Fibroblast of skin of abdomen (primary cell): Measurements from ENCODE around the gene GPR183.
A peak's percentile ranks its signal among the peaks of the same experiment; 100 is the strongest.
"Not testable (repeated sequence)": the region's sequence is repeated elsewhere in the genome, so short reads cannot be mapped to it uniquely, and the experiment has no call there.

Source experiments
- DNase-seq: peaks from one replicate; pipeline ENCODE4 v3.0.0-alpha.2; 2013

Gene GPR183

DNA sequence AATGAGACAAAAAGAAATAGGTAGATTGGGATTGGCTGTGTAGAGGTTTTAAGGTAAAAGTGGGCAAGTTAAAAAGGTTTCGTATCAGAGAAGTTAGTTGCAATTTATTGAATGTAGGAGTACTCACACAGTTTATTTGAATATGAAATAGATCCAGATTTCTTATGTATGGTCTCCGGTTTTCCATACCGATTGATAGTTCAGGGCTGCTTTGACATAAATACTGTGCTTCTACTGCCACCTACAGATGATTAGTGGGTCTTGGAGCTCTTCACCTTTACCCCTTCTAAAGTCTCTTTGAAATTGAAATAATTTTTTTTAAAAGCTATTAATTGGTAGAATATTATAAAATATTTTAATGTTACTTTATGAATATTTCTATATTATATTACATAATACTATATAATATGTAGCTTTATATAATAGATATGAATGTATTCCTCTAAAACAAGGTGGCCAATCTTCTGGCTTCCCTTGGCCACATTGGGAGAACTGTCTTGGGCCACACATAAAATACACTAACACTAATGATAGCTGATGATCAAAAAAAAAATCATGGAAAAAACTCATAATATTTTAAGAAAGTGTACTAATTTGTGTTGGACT, 41.3 kb downstream of the GPR183 start:
- peak; percentile 55 for DNase-seq

DNA sequence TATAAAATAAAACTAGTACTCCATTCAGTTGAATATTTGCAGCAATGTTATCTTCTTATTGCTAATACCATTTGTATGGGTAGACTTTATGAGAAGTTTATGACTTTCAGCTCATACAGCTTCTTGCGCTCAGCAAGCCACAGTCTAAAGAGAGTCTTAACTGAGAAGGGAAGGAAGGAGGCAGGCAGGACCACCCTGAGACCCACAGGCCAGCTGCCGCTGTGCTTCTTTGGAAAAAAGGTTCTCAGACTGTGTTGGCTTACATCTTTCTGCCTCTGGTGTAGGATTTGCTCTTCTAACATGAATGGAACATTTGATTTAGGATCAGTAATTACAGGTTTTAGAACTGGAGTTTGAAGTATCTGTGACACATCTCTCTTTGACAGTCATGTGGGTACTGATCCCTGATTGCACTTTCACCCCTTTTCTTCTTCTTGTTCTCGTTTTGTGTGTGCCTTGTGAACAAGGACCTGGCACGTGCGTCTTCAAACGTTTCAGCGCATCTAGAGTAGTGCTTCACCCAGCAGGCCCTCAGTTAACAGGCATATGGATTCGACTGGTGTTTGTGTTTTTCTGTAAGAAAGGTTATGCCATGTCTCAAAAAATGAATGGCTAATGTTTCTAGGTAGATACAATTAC, 41.9 kb downstream of the GPR183 start:
- DNase-seq: no peak

DNA sequence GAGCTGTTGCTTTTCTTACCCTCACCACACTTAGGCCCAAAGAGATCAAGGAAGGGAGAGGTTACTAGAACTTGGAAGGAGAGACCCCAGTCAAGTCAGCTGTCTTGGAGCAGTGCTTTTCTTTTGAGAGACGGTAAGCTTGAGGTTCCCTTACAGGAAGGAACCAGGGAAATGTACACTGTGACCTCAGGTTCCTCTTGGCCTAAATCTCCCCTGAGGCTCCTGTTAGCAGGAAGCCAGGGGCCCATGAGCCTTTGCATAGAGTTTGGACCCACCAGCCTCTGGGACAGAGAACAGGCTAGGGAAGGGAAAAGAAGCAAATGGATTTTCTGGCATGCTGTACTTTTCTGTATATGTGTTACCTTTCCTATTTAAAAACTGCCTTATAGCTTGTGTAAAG, 43.1 kb downstream of the GPR183 start:
- DNase-seq: no peak

DNA sequence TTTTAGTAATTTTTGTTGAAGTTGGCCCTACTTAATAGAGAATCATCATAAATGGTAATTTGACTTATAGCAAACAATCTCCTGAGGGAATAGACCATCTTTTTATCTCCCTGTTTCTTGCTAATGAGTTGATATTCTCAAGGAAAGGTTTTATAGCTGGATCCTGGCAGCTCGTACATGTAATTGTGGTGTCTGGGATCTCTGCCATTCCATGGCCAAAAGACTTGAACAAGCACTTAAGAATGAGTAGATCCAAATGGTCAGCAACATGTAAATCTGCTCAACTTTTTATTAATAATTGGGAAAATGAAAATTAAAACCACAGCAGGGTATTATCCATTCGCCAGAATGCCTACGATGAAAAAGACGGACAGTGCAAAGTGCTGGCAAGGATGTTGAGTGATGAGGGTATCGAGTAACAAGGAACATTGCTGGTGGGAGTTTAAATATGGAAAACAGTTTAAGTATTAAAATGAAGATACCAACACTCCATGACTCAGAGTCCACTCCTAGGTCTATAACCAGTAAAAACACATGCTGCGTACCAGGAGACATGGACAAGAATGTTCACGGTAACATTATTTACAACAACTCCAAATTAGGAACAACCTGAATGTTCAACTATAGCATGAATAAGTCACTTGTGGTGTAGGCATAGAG, 43.9 kb downstream of the GPR183 start:
- no peak for DNase-seq

DNA sequence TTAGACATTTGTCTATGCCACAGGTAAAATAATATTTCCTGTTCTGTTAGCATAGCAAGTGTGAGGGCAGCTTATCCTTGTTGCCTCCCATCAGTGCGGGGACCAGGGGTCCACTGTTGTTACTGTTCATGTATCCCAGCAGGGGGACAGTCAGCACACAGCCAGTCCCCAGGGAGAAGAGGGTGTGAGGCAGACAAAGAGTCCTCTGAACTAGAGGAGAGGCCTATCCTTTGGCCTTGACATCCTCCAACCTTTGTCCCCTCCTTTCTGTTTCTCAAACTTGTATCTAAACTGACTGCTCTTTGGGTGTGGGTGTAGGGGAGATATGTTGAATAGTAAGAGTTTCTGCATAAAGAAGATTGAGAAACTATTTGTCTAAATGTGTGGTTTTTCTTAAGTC, 46.1 kb downstream of the GPR183 start:
- no peak for DNase-seq

DNA sequence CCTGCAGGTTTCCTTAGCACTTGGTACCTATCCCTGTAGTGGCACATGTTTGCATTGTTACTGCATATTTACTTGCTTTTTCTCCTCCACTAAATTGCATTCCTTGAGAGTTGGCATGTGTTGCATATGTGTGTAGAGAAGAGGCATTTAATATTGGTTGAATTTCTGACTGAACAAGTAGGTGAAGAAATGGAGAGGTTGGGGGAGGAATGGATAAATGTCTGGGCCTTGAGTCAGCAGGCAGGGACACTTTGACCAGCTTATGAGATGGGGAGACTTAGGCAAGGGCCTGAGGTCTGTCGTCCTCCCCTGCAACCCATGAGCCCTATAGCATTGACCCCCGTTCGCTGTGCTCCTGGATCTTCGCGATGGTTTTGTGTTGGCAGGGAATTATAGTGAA, 47.0 kb downstream of the GPR183 start:
- no peak for DNase-seq

DNA sequence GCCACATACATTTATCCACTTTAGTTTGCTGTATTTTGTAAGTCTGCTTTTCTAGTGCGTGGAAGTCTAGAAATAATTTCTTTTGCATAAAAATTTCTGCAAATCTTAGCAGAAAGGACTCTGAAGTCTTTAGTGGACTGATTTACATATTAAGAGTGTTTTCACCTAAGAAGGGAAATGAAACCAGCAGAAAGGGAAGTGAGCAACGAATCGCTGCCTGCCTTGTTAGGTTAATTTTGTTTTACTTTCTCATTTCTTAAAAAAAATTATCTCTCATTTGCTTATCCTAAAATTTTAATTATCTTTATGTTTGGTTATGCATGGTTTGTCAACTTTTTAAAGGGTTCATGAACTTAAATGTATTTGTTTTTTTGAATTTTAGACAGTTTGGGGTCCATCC, 48.3 kb downstream of the GPR183 start:
- no peak for DNase-seq

DNA sequence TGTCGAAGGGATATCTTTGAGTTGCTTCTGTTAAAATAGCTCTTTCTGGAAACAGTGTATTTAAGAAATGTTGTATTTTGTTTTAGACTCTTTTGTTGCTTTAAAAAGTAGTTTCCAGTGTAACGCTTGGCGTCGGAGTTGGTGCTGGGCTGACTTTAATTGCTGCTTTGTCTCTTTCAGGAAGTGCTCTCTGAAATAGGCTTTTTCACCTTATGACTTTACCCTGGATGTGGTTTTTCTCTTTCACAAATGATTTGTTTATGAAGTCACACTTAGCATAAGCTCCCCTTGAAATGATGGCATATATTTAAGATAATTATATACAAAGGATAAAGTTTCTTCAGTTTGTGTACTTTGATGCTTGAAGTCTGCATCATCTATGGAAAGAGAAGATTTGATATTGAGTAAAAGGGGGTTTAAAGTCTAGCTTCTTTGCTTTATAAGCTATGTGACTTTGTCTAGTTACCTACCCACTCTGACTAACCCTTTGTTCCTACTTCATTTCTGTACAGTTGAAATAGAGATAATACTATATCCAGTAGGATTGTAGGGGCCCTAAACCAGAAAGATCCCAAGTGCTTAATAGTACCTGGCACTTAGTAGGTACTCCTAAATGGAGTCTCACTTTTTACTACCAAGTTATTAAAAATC, 48.9 kb downstream of the GPR183 start, which contains the start of gene GPR18:
Gene GPR18, minus strand, starts transcription at position 170 of the 651 bp plus-strand sequence. CDS start 2,507 bp downstream, outside the sequence.
- DNase-seq: no peak

DNA sequence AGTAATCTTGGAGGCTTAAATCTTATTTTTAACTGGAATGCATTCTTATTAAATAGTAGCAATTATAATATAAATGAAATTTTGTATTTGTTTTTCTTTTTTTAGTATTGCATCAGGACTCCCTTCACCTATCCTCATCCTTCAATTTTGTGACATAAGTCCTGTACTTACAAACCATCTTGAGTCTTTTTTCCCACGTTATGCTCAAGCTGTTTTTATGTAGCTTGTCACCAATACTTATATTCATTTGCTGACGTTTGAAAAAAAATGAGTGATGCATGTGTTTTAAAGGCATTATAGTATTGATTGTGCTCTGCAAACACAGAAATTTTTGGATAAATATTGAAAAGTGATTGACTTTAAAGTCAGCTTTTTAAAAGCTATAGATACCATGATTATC, 49.9 kb downstream of the GPR183 start:
- DNase-seq: no peak

DNA sequence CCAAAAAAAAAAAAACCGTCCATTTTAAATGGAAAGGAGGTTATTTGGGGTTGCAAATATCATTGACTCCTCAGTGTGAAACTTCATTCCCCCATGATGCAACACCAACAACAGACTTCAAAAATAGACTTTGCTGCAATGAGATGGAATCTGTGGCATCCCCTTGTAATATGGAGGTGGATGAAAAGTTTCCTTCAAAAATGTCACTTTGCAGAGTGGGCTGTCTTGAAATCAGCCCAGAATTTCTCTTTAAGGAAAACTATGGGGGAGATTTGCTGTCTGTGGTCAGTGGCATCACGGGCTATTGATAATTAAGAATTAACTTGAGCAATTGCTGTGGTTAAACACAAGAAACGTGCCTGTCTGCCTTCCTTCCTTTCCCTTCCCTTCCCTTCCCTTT, 50.5 kb downstream of the GPR183 start:
- DNase-seq: peak; percentile 84

DNA sequence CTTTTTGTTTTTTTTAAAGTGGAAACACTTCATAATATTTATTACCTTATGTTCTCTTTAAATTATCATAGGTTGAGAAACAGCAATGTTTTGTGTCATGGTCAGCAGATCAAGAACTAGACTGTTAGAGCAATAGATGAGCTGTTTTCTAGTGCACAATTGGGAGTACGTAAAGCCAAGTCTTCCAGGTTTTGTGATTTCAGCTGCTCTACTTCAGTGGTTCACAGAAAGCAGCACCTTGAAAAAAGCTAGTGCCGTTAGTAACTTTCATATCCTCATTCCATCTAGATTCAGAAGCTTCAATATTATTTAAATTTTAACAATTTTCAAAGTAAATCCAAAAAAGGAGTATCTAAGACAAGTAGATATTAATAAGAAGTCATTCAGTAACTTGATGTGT, 50.9 kb downstream of the GPR183 start:
- no peak for DNase-seq

DNA sequence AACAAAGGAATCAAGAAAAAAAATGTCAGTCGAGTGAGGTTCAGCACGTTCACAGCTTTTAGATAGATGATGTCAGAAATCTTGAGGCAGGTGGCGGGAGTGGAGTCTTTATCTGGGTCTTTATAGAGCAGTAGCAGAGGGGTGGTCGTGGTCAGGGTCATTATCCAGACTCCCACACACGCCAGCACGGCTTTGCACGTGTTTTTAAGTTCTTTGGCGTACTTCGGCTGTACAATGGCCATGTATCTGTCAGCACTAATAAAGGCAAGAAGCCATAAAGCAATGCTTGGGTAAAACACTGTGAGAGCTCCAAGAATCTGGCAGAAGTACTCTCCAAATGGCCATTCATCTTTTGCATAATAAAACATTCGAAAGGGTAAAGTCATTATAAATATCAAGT, 51.9 kb downstream of the GPR183 start:
- no peak for DNase-seq

DNA sequence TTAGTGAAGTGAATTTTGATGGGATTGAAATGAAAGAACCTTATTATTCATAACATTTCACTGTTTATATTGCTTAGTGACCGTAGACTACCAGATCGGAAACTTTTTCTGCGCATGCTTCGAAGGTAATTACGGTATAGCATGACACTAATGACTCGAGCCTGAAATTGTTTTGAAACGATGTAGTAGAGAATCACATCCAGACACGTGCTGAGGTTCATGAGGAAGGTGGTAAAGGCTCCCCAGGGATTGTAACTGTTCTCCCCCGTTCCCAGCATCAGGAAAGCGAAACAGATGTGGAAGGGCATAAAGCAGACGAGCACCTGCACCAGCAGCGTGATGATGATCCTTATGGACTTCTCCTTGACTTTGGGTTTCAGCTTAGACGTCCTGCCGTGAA, 52.4 kb downstream of the GPR183 start:
- DNase-seq: no peak

DNA sequence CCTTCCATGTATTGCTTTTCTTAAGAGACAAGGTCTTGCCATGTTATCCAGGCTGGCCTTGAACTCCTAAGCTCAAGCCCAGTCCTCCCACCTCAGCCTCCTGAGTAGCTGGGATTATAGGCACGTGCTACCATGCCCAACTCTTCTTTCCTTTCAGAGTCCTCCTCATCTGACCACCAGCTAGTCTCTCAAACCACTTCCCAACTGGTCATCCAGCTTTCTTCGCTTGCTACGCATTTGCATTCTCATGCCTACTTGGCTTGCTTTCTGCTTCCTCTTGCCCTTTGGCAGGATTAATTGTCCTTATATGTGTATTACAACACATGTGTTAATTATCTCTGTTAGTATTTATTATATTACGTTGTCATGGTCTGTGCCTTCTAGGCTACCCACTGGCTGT, 55.3 kb downstream of the GPR183 start:
- no peak for DNase-seq

DNA sequence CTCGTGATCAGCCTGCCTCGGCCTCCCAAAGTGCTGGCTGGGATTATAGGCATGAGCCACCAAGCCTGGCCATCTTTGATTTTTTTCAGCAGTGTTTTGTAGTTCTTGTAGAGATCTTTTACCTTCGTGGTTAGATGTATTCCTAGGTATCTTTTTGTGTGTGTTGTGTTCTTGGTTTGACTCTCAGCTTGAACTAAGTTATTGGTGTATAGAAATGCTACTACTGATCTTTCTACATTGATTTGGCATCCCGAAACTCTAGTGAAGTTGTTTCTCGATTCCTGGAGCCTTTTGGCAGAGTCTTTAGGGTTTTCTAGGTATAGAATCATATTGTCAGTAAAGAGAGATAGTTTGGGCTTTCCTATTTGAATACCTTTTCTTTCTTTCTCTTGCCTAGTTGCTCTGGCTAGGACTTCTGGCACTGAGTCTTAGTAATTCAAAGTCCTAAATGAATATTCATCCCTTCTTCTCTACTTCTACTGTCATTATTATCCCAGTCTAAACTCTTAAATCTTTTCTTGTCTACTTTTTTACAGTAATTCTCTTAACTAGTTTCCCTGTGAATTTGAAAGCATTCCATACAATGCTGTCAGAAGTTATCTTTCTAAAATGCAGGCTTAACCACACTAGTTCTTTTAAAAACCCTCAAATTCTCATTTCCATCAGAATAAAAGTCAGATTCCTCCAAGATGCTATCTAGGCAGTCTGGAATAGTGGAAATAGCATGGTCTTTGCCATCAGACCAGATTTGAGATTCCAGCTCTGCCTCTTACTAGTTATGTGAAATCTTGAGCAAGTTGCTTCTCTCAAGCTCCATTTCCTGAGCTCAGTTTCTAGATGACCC, 56.0 kb downstream of the GPR183 start:
- DNase-seq: peak; percentile 13

DNA sequence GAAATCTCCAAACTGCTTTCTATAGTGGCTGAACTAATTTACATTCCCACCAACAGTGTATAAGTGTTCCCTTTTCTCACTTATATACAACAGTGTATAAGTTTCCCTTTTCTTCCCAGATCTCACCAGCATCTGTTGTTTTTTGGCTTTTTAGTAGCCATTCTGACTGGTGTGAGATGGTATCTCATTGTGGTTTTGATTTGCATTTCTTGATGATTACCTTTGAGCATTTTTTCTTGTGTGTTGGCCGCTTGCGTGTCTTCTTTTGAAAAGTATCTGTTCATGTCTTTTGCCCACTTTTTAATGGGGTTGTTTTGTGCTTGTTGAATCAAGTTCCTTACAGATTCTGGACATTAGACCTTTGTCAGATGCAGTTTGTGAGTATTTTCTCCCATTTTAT, 57.6 kb downstream of the GPR183 start:
- not testable (repeated sequence) for DNase-seq

DNA sequence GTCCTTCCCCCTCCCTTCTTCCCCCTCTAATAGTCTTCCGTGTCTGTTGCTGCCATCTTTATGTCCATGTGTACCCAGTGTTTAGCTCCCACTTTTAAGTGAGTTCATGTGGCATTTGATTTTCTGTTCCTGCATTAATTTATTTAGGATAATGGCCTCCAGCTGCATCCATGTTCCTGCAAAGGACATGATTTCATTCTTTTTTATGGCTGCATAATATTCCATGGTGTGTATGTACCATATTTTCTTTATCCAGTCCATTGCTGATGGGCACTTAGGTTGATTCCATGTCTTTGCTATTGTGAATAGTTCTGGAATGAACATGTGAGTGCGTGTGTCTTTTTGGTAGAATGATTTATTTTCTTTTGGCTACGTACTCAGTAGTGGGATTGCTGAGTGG, 58.0 kb downstream of the GPR183 start:
- not testable (repeated sequence) for DNase-seq

DNA sequence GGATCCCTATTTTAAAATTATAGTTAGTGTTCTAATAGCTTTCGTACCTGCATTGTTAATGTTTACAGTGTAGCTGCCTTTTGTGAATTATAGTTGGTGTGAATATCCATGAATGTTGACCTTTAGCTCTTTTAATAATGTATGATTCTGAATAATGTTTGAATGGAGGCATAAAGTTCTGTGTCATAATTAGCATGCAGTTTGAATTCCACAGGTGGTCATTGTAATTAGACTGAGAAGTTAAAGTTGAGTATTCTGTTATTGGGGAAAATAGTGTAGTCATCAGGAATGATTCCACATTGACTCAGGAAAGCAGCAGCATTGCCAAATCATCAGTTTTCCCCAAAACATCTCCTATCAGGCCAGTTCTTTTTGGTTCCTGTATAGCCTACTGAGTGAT, 61.1 kb downstream of the GPR183 start:
- no peak for DNase-seq
